HK-2 (cell line): ENCODE results near the gene ABCF2.

Experiments
- DNase-seq: peaks from one replicate; pipeline ENCODE4 v3.0.0-alpha.2; 2018; ENCODE audit not compliant: unreplicated experiment

The ABCF2 gene

DNA sequence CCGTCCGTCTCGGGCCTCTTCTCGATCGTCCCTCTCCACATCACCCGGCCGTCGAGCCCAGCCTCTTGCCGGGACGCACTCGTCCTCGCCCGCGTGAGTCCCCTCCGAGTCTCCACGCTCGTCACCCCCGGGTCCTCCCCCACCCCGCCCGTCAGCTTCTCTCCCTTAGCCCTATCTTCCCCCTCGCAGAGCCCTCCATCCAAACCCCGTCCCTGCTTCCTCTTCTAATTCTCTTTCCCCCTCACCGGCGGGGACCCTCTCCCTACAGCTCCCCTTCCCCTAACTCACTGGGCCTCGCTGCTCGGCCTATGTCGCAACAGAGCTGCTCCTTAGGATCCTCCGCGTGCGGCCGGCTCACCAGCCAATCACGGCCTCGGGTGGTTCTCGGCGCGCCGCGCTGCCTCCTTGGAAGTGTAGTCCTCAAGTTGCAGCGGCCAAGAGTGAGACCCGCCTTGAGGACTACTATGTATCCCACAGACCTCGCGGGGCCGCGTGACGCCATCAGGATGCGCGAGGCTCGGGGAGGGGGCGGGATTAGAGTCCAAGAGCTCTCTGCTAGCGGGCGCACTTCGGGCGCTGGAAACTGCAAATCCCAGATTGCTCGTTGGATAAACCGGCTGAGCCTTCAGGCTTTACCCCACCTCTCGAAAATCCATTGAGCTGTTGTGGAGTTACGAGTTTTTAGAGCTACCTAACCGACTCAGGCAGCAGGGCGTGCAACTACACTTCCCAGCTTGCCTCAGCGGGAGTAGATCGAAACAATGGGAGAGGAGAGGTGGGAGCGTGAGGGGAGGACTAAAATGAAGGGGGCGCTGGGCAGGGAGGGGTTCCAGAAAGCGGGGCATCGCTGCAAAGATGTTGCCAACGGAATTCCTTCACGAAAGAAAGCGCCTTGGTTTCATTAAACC lies at the start of gene ABCF2:
Gene ABCF2 (minus strand): TSS at position 331 of the 908 bp plus-strand sequence. CDS start 747 bp downstream, outside the sequence.
- DNase-seq = peak; percentile 99

DNA sequence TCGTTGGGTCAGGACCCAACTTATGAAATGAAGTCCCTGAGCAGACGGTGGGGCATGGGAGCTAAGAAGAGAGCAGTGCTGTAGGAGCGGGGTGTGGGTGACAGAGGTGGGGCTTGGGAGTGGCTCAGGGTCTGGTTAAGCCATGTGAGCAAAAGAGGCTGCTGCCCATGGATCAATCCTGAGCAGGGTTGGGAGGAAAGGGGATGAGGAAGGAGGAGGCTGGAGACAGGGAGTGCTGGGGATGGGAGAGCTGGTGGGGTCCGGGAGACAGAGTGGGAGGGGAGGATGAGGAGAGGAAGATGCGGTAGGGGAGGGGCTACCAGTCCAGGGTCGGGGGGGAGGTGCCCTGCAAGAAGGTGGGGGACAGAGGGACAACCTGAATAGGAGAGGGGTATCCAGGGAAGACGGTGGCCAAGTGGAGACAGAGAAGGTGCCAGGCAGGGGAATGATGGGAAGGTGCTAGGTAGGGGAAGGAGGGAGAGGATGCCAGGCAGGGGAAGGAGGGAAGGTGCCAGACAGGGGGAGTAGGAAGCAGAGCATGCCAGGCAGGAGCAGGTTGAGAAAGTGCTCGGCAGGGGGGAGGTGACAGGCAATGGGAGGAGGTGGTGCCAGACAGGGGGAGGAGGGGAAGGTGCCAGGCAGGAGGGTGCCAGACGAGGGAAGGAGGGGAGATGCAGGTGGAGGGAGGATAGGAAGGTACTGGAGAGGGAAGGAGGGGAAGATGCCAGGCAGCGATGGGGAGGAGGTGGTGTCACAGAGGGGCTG lies 49.0 kb upstream of the ABCF2 start:
- no peak for DNase-seq

DNA sequence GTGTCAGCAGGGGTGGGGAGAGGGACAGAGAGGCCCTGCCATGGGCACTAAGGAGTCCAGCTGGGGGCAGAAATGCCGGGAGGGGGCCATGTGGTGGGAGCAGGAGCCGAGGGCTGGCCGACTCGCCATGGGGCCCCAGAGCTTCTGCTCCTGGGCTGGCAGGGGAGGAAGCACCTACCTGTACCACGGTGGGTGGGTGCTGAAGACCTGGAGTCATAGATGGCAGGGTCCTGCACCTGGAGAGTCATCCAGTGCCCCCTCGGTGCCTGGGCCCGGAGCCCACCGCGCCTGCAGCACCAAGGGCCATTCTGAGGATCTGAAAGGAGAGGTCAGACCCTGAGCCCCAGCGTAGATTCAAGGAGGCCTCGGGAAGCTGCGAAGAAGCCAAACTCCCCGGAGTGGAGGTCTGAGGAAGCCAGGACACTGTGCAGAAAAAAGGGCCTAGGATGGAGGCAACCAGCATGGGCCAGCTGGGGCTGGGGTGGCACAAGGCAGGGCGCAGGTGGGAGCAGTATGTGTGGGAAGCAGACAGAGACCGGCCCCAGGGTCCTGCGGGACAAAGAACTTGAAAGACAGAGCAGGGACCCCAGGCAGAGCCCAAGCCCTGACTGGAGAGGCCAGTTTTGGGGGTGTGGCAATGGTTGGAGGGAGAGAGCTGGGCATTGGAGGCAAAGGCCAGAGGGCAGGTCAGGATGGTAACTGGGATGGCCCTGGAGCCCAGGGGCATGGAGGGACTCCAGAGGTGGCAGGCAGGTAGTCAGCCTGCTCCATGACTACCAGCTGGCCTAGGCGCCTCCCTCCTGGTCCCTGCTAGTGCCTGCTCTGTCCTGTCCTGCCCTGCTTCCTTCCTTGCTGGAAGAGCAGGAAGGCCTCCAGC lies 48.2 kb upstream of the ABCF2 start:
- DNase-seq = no peak

DNA sequence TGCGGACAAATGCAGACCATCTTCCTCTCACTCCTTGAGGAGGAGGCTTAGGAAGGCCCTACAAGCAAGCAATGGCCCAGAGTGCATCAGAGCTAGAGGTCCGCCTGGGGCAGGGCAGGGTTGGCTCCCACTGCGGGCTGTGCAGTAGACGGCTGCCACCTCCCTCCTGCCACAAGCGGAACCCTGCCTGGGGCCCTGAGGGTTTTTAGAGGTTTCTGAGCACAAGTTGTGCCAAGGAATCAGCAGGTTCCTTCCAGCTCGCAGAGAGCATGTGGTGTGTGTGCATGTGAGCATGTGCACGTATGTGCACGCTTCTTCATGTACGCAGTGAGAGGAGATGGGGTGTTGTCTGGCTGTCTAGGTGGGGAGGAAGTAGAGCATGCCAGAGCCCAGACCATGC lies 47.4 kb upstream of the ABCF2 start:
- DNase-seq = no peak

- DNase-seq = no peak
These were observed 46.8 kb upstream of the ABCF2 start for GRCh38 chr7:151273651-151274390.

- DNase-seq = no peak
These were observed 45.9 kb upstream of the ABCF2 start for GRCh38 chr7:151272877-151273276.

DNA sequence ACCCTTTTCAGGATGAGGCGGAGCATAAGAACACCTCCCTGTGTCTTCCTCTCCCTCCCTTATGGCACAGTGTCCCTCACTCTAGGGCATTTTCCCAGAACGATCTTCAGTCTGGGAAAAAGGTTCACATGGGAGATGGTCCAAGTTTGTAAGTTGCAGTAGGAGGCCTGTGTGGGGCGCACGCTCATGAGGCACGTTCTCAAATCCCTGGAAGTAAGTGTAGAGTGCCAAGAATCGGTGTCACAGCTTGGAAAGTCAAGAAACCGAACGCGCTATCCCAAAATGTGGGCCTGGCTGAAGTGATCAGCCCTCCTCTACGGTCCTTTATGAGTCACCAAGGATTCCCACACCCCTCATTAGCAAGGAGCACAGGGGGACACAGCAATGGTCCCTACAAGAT lies 45.4 kb upstream of the ABCF2 start:
- DNase-seq = no peak

DNA sequence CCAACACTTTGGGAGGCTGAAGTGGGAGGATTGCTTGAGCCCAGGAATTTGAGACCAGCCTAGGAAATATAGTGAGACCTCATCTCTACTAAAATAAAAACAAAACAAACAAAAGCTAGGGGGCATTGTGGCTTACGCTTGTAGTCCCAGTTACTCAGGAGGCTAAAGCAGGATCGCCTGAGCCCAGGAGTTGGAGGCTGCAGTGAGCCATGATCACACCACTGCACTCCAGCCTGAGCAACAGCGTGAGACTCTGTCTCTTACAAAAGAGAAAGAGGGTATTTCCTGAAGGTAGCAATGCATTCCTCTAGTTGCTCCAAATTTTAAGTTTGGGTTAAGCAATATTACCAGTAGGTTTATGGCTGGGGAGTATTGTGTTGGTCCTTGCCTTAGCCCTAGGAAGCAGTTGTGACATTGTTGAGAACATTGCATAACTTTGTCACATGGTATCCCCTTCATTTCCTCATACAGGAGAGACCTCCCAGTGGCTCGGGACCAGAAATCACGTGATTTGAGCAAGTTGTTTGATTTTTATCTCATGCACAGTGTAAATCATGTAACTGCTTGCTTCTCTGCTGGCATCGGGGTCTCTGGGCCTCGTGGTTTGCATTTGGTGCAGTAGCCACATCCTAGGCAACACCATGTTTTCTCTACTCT lies 44.8 kb upstream of the ABCF2 start:
- no peak for DNase-seq

DNA sequence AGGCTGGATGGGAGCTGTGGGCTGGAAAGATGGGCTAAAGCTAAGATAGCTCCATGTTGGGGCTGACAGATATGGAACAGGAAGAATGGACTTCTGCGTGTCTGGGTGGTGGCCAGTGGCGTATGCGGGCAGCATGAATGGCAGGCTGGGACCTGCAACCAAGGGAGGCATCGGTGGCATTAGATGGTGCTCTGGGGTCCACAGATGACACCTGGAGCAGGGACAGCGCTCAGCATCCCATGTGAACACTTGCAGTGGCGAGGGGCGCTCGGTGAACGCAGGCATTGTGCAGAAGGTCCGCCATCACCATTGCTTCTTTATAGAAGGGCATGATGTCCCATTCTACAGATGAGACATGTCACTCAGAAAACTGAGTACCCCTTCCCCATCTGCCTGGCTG lies 42.5 kb upstream of the ABCF2 start:
- DNase-seq = no peak

DNA sequence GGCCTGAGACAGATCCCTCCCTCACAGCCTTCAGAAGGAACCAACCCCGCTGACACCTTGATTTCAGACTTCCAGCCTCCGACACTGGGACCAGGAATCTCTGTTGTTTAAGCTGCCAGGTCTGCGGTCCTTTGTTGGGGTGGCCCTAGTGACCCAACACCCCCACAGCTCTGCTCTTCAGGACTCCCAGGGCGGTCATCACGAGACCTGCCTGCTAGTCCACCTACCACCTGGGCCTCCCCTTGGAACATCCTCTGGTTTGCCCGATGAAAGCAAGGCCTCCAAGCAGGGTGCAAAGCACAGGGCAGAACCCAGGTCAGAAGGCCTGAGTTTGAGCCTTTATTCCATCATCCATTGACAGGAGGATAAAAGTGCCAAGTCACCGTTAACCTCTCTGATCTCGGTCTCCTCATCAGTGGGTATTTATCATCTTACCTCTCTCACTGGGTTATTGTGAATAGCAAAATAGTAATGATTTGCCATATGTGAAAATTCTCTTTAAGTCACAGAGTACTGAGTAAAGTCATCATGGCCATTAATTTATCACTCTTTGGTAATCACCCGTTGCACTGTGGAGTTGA lies 38.4 kb upstream of the ABCF2 start:
- DNase-seq = no peak

- DNase-seq = no peak
These were observed 37.6 kb upstream of the ABCF2 start for GRCh38 chr7:151264615-151265014.

GRCh38 chr7:151261529-151261928 lies 34.5 kb upstream of the ABCF2 start:
- no peak for DNase-seq

DNA sequence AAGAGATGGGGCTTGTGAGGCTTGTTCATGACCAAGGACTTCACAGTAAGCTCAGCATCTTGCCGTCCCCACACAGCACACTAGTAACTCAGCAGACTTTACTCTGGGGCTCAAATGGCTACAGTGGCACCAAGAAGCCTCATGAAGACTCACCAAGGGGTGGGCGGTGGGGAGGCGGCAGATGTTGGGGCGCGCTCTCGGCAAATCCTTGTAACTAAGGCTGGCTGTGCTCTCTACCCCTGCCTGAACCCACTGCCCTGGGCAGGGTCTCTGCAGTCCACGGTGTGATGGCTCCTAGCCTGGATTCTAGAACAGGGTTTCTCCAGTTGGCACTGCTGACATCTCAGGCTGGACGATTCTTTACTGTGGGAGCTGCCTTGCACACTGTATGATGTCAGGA lies 33.9 kb upstream of the ABCF2 start:
- DNase-seq = no peak

DNA sequence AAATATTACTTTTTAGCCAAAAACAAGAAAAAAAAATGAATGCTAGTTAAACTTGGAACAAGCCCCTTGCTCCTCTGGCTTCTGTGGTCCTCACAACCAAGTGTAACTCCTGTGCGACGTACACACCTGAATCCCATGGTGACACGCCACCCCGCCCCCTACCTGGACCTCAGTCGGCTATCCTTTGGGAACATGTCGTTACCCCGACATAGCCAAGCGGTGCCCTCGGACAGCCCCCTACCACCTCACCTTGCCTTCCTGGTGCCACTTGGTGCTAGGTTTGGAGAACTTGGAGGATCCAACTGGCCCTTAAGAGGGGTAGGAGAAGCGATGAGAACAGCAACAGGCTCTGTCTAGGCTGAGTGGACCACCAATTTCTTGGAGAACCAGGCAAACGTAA lies 33.5 kb upstream of the ABCF2 start:
- DNase-seq = no peak

DNA sequence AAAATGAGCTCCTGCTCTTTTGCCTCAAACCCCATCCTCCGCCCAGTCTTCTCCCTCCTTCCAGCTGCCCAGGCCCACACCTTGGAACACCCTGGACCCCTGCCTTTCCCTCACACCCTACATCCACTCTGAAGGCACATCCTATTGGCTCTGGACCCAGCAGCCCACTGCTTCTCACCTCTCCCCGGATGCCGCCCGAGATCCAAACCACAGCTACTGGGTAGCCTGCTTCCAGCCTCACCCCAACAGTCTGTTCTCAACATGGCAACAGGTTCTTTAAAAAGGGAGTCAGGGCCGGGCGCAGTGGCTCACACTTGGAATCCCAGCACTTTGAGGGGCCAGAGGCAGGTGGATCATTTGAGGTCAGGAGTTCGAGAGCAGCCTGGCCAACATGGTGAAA lies 31.0 kb upstream of the ABCF2 start:
- no peak for DNase-seq

GRCh38 chr7:151256410-151257045 lies 29.5 kb upstream of the ABCF2 start:
- no peak for DNase-seq

- no peak for DNase-seq
These were observed 28.4 kb upstream of the ABCF2 start for GRCh38 chr7:151255390-151255789.

DNA sequence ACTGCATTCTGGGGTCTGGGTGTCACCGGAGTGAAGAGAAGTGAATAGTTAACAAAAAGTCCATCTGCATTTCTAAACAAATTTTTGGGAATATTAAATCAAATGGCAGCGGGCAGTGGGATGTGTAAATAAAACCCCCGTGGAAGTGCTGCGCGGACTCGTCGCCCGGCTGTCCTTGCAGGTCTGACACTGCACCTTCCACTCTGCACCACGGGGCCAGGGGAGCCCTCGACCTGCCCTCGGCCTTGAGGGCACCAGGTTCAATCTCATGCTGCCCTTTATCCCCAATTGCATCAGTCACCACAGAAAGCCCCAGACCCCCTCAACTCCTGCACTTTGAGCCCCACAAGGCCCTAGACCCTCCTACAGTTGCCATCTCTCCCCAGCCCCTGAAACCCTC lies 27.8 kb upstream of the ABCF2 start:
- no peak for DNase-seq

- no peak for DNase-seq
These were observed 27.3 kb upstream of the ABCF2 start for GRCh38 chr7:151254316-151254715.
